M059J (cell line): ENCODE data around the gene CLASP2. TPM values are rescaled to one million over a fixed set of nuclear protein-coding genes. Genes with fewer than 3 reads are reported as not detected.
"Not testable (repeated sequence)": the region's sequence is repeated elsewhere in the genome, so short reads cannot be mapped to it uniquely, and the experiment has no call there.

ENCODE experiments used
- DNase-seq: peaks from one replicate; pipeline ENCODE4 v3.0.0-alpha.2; 2012; ENCODE audit warnings: low read depth
- total RNA-seq: library from RNA; depleted of rRNA; stranded (reverse); fragments of >200 nt; shearing (Covaris generic); gene quantifications from 2 replicates; pipeline ENCODE4 v1.2.3, GENCODE V29; 2014; rRNA removed

CLASP2 gene
- total RNA-seq, 1 experiment from 2014 or later: 20.4 TPM

DNA sequence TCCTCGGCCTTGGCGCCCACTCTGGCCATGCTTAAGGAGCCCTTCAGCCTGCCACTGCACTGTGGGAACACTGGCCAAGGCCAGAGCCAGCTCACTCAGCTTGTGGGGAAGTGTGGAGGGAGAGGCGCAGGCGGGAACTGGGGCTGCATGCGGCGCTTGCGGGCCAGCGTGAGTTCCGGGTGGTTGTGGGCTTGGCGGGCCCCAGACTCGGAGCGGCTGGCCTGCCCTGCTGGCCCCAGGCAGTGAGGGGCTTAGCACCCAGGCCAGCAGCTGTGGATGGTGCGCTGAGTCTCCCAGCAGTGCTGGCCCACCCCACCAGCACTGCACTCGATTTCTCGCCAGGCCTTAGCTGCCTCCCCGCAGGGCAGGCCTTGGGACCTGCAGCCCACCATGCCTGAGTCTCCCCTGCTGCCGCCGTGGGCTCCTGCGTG lies 264.7 kb downstream of the CLASP2 start:
- DNase-seq: no peak

- DNase-seq: not testable (repeated sequence)
Measured at GRCh38 chr3:33451994-33452393, 266.1 kb downstream of the CLASP2 start.

GRCh38 chr3:33447958-33448357 lies 270.1 kb downstream of the CLASP2 start:
- no peak for DNase-seq

GRCh38 chr3:33447256-33447625 lies 270.8 kb downstream of the CLASP2 start:
- not testable (repeated sequence) for DNase-seq

Other genes starting within 250 kb of the CLASP2 start
- 80.3 and 84.9 TPM in 2 replicates for gene PDCD6IP, start 80.4 kb upstream of the CLASP2 start, total RNA-seq